HG03064 (cell line): ENCODE measurements around the gene PHC2.

Experiments
- ATAC-seq: cut with Tn5 transposase; IDR thresholded peaks from one replicate; pipeline ENCODE4 v1.9.1; 2021; ENCODE audit warnings: low read depth; ENCODE audit not compliant: unreplicated experiment

Gene PHC2

DNA sequence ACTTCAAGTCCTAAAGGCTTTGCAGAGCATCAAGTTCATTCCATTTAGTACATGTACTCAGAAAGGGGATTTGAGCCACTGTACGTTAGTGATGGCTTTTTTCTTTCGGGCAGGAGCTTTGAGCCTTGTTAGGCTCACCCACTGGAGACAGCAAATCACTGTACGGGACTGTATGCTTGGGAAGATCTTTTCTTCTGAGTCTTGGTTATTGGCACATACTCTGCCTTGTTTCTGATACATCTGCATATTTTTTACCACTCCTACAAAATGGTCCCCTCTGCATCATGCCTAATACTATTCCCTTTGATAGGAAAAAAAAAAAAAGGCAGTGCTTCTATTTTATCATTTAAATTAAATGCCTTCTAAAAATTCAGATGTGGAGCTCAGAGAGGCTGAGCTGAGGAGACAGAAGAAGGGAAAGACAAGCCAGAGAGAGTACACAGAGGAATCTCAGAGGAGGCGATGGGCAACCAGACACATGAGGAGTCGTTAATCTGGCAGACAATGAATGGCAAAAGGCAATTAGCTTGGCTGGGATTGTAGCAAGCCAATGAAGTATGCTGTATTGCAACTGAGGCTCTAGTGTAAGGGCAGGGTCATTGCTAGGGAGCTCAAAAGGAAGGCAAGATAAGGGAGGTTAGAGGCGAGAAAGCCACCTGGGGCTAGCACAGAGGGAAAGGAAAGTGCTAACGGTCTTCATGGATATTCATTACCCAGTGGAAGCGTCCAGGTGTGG, 39.4 kb downstream of the PHC2 start:
- ATAC-seq: no peak

- no peak for ATAC-seq
Measured at GRCh38 chr1:33390542-33390941, 40.4 kb downstream of the PHC2 start.

DNA sequence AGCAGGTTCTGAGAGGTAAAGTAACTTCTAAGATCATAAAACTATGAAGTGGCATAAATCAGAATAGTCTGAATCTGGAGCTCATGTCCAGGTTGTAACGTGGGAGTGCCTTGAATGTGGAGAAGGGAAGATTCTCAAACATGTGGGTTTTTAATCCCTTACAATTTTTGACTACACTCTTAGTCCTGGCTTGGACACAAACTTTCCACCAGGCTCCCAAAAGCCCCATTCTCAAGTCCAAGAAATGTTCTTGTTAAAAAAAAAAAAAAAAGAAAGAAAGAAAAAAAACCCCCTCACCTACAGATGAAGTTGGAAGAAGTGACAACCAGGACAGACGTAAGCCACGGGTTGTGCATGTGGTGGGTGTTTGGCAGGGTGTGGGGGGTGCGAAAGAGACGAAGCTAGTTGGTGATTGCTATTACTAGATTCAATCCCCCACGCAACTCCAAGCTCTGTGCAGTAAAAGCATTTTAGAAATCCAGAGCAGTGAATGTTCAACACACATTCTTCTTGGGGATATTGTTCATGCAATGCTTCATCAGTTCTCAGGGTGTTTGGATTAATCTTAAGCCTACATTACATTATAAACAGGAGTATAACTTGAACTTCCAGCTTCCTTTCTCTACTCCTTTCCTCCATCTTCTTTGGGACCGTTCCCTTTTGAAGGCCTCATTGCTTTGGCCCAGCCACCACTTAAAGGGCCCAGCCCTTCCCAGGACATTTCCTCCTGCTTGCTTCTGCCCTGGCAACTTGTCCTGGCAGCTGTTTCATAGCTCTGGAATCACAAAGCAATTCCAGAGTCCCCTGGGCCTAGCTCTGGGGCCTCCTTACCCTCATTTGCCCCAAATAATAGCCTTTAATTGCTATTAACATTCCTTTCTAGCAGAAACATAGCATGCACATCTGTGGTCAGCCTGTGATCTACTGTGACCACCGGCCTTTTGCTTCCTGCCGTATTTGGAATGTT, 41.8 kb downstream of the PHC2 start:
- no peak for ATAC-seq

DNA sequence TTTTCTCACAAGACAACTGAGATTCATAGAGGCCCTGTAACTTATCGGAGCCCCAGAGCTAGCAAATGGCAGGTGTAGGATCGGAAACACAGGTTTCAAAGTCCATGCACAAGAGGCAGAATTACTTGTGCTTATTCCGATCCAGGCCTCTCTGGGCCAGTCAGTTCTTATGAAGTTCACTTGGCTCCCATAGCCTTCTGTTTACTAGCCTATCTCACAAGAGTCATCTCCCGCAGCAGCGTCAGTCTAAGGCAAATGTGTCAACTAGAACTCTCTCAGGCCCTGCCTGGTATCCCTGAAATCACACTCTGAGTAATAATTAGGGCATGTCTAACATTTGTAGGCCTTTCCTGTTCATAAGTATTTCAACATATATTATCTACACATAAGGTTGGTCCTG, 43.3 kb downstream of the PHC2 start:
- no peak for ATAC-seq

DNA sequence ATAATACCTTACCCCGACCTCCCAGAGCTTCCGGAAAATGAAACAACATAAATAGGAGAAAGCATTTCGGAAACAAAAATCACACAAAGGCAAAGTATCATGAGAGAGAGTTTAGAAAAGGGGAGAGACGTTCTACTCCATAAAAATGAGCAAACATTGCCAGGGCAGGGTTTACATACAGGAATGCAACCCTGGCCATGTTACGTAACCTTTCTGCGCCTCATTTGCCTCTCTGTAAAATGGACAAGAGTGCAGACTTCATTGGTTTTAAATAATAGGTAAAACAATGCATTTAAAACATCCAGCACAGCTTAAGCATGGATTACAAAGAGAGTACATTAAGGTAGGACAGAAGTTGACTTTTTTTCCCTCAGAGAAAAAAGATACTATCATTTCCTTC, 45.6 kb downstream of the PHC2 start:
- ATAC-seq: no peak

GRCh38 chr1:33384040-33384812, 46.7 kb downstream of the PHC2 start:
- no peak for ATAC-seq

DNA sequence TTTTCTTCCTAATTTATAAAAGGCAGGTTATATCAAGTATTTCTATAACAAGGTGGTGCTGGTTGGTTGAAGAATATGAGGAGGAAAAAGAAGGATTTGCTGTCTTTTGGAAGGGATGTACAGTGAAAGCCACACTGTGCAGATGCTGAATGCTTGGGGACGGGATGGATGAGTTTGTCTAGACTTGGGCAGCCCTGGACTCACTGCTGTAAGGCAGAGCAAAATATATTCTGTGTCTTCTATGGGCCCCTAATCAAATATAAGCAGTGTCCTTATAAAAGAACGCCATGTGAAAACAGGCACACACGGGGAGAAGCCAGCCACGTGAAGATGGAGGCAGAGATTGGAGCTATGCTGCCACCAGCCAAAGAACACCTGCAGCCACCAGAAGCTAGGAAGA, 47.4 kb downstream of the PHC2 start:
- ATAC-seq: no peak

GRCh38 chr1:33382661-33383415, 48.1 kb downstream of the PHC2 start:
- no peak for ATAC-seq

- ATAC-seq: no peak
Measured at GRCh38 chr1:33381977-33382376, 48.9 kb downstream of the PHC2 start.

DNA sequence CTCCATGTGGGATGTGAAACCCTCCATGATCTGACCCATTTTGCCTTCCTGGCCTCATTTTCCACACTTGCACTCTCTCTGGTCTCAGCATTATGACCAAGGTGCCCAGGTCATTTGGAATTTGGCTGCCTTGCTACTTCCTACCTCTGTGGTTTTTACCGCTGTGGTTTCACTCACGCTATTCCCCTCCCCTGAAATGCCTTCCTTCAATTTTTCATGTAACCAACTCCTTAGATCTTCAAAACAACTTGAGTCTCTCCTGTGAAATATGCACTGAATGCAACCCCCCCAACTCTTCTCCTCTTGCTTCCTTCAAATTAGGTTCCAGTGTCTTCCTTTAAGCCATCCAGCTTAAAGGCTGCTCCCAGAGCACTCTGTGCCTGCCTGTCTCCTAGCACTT, 50.1 kb downstream of the PHC2 start:
- ATAC-seq: no peak

GRCh38 chr1:33379631-33380354, 51.1 kb downstream of the PHC2 start:
- no peak for ATAC-seq

DNA sequence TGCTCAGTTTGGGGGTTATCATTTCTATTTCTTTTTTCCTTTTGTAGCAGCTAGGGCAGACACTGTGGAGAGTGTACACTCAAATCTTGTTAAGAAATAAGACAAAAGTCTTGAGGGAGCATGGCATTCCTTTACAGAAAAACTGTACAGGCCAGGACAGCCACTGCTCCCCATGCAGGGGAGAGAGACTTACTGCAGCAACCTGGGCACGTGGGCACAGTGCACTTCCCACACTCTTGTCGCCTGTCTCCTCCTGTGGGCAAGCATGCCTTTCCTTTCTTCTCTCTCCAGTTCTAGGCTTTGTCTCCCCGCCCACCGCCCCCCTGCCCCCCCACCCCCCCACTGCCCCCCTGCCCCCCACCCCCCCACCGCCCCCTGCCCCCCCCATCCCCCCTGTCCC, 51.9 kb downstream of the PHC2 start:
- ATAC-seq: no peak

- ATAC-seq: no peak
Measured at GRCh38 chr1:33378524-33378923, 52.4 kb downstream of the PHC2 start.

- no peak for ATAC-seq
Measured at GRCh38 chr1:33377756-33378155, 53.1 kb downstream of the PHC2 start.

DNA sequence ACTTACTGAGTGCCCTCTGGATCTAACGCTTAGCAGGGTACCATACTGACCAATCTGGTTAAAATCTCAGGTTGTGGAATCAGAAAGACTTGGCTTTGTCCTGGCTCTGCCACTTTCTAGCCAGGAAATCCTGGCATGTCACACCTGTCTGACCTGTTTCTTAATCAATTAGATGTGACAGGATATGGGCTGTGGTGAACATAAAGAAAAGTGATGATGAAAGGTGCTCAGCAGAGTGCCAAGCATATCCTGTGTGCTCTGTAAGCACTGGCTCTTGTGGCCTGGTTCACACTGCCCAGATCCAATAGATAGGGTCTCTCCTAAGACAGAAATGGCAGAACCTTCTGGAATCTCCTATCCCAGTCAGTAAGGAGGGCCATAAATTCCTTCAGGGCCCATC, 53.9 kb downstream of the PHC2 start:
- no peak for ATAC-seq

DNA sequence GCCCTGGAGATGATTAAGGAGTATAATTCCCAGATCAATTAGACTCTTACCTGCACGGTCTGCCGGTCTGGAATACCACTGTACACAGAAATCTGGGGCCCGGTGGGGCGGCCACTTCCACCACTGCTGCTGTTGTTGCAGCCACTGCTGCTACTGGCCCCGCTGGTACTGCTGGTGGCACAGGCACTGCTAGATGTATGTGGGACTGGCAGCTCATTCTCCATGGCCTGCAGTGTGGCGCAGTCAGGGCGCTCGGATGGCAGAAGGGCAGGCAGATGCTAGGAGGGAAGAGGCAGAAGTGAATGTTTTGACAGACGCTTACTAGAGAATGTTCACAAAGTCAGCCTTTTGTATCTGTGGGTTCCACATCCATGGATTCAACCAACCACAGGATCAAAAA, 55.6 kb downstream of the PHC2 start:
- no peak for ATAC-seq

DNA sequence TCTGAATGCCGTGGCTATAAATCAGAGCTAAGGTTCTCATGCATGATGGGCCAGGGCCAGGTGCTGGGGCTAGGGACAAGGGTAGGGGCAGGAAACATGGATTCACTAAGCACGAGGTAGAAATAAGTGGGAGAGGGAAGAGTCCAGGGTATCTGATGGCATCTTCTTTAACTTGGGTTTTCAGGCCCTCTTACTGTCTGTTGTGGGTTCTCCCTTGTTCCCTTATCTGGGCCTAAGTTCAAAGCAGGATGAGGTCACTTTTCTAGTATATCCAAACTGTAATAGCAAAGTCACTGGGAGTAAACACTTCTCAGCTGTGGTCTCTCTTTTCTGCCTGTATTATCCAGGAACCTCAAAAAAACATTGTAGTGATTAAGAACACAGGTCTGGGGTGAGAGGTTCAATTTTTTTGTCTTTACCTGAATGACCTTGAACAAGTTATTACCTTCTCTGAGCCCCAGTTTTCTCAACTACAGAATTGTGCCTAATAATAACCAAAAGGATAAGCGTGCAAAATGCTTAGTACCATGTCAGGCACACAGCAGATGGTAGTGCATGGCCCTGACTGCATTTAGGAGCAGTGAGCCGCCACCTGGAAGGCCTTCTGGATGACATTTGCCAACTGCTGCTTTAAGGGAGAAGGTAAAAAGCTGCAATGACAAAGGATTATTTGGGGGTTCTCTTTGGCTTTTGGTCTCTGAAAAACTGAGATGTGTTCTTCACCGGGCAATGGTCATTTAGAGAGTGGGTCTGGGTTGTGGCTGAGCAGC, 56.4 kb downstream of the PHC2 start:
- ATAC-seq: no peak

- ATAC-seq: no peak
Measured at GRCh38 chr1:33373606-33374005, 57.3 kb downstream of the PHC2 start.

GRCh38 chr1:33372677-33373076, 58.2 kb downstream of the PHC2 start:
- no peak for ATAC-seq
